Neural progenitor cell (in vitro differentiated cells): Measurements from ENCODE around the gene WIPF1. TPM values are rescaled to one million over a fixed set of nuclear protein-coding genes. Genes with fewer than 3 reads are reported as not detected.

Experiments
- DNase-seq: peaks from one replicate; pipeline ENCODE4 v3.0.0-alpha.2; 2016; ENCODE audit warnings: low spot score
- H2AFZ ChIP-seq: fragments of 200-600 bp; sonication (generic); replicated peaks from 2 replicates; pipeline ENCODE4 v1.6.1; 2016; ENCODE audit warnings: antibody characterized with exemption
- H3F3A ChIP-seq: fragments of 200-600 bp; sonication (generic); 2 replicates; pipeline ENCODE4 v1.6.1; 2016; ENCODE audit warnings: antibody characterized with exemption, low read depth
- H3K27ac ChIP-seq: fragments of 200-600 bp; sonication (generic); 2 replicates; pipeline ENCODE4 v1.5.1; 2016; ENCODE audit warnings: mild to moderate bottlenecking
- H3K27me3 ChIP-seq: fragments of 200-600 bp; sonication (generic); 2 replicates; pipeline ENCODE4 v1.6.1; 2016; ENCODE audit warnings: mild to moderate bottlenecking, moderate library complexity
- H3K36me3 ChIP-seq: fragments of 200-600 bp; sonication (generic); 2 replicates; pipeline ENCODE4 v1.5.1; 2016
- H3K4me1 ChIP-seq: fragments of 200-600 bp; sonication (generic); 2 replicates; pipeline ENCODE4 v1.6.1; 2016; ENCODE audit warnings: mixed run types
- H3K4me2 ChIP-seq: fragments of 200-600 bp; sonication (generic); 2 replicates; pipeline ENCODE4 v1.6.1; 2016
- H3K4me3 ChIP-seq: fragments of 200-600 bp; sonication (generic); 2 replicates; pipeline ENCODE4 v1.5.1; 2016
- H3K79me2 ChIP-seq: fragments of 200-600 bp; sonication (generic); 2 replicates; pipeline ENCODE4 v1.6.1; 2016; ENCODE audit warnings: low read depth
- H3K9ac ChIP-seq: fragments of 200-600 bp; sonication (generic); 2 replicates; pipeline ENCODE4 v1.6.1; 2016
- H3K9me3 ChIP-seq: fragments of 200-600 bp; sonication (generic); 2 replicates; pipeline ENCODE4 v1.5.1; 2016; ENCODE audit warnings: low read depth
- H4K20me1 ChIP-seq: fragments of 200-600 bp; sonication (generic); 2 replicates; pipeline ENCODE4 v1.6.1; 2016; ENCODE audit warnings: low read depth
- H3K27ac Mint-ChIP-seq: 3 replicates; pipeline ENCODE4 v1.8.0; 2021; ENCODE audit warnings: mixed read lengths
- H3K27me3 Mint-ChIP-seq: 2 replicates; pipeline ENCODE4 v1.8.0; 2022; ENCODE audit warnings: low read depth, mild to moderate bottlenecking, inconsistent platforms, moderate library complexity, mixed read lengths; ENCODE audit not compliant: insufficient read depth
- H3K36me3 Mint-ChIP-seq: 3 replicates; pipeline ENCODE4 v1.8.0; 2021; ENCODE audit warnings: mixed read lengths
- H3K4me1 Mint-ChIP-seq: 3 replicates; pipeline ENCODE4 v1.8.0; 2021; ENCODE audit warnings: mixed read lengths
- H3K4me3 Mint-ChIP-seq: 3 replicates; pipeline ENCODE4 v1.8.0; 2021; ENCODE audit warnings: mild to moderate bottlenecking, moderate library complexity, mixed read lengths
- H3K9me3 Mint-ChIP-seq: 3 replicates; pipeline ENCODE4 v1.8.0; 2020; ENCODE audit warnings: mixed read lengths
- EZH2 ChIP-seq: fragments of 200-600 bp; sonication (generic); IDR thresholded peaks from 2 replicates; pipeline ENCODE4 v1.6.1; 2017; ENCODE audit warnings: antibody characterized with exemption, mild to moderate bottlenecking, moderate library complexity
- EZH2phosphoT487 ChIP-seq: fragments of 200-600 bp; sonication (generic); IDR thresholded peaks from 2 replicates; pipeline ENCODE4 v1.6.1; 2017; ENCODE audit warnings: antibody characterized with exemption
- total RNA-seq: library from RNA; depleted of rRNA; stranded (reverse); fragments of >200 nt; gene quantifications from 2 replicates; pipeline ENCODE4 v1.2.3, GENCODE V29; 2015; ENCODE audit warnings: low replicate concordance
- TF ChIP-seq, protein P1 (sequence below): fragments of 200-600 bp; sonication (generic); IDR thresholded peaks from 2 replicates; pipeline ENCODE4 v1.5.1; 2017; ENCODE audit warnings: antibody characterized with exemption, mild to moderate bottlenecking

Gene WIPF1
- total RNA-seq, 1 donor from 2014 or later = 17.2 TPM

DNA sequence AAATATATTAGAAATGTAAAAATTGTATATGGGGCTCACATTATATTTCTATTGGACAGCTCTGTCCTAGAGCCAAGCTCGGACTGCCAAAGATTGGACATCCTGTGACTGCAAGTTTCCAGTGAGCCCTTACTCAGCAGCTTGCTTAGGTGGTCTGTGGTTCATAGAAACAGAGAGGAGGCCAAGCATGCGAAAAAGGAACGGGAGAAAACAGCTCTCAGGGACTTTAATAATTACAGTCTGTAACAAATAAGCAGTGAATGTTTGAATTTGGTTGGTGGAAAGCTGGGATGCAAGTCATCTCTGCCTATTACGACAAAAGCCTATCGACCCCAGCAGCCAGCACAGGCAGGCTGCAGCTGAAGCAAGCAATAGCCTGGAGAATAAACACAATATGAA is 35.6 kb downstream of the WIPF1 start:
- Histone ChIP-seq H3K27me3 (no peaks in the 10 kb centered on the region), H3K36me3 (no peaks in the 10 kb centered on the region), H3K9ac (no peak overlapping the region), H3K4me3 (no peak overlapping the region), H3K4me1 (peaks cover 10% of the 10 kb centered on the region), H4K20me1 (no peaks in the 10 kb centered on the region), H3K79me2 (no peaks in the 10 kb centered on the region), H3F3A (no peaks in the 10 kb centered on the region), H3K9me3 (no peaks in the 10 kb centered on the region), H2AFZ (no peak overlapping the region), H3K4me2 (no peak overlapping the region), H3K27ac (no peak overlapping the region)
- Mint-ChIP-seq H3K9me3 (no peaks in the 10 kb centered on the region), H3K4me1 (peaks cover 6% of the 10 kb centered on the region), H3K27me3 (no peaks in the 10 kb centered on the region), H3K36me3 (peaks cover 4% of the 10 kb centered on the region), H3K27ac (no peak overlapping the region), H3K4me3 (no peak overlapping the region)
- no peak for DNase-seq
- TF ChIP-seq EZH2phosphoT487 (no peak), EZH2 (no peak)
- TF ChIP-seq, protein P1, sequence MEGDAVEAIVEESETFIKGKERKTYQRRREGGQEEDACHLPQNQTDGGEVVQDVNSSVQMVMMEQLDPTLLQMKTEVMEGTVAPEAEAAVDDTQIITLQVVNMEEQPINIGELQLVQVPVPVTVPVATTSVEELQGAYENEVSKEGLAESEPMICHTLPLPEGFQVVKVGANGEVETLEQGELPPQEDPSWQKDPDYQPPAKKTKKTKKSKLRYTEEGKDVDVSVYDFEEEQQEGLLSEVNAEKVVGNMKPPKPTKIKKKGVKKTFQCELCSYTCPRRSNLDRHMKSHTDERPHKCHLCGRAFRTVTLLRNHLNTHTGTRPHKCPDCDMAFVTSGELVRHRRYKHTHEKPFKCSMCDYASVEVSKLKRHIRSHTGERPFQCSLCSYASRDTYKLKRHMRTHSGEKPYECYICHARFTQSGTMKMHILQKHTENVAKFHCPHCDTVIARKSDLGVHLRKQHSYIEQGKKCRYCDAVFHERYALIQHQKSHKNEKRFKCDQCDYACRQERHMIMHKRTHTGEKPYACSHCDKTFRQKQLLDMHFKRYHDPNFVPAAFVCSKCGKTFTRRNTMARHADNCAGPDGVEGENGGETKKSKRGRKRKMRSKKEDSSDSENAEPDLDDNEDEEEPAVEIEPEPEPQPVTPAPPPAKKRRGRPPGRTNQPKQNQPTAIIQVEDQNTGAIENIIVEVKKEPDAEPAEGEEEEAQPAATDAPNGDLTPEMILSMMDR = no peak

- Histone ChIP-seq H2AFZ (no peak overlapping the region), H3F3A (no peaks in the 10 kb centered on the region), H4K20me1 (no peaks in the 10 kb centered on the region), H3K36me3 (no peaks in the 10 kb centered on the region), H3K4me2 (no peak overlapping the region), H3K4me1 (peaks cover 10% of the 10 kb centered on the region), H3K9ac (no peak overlapping the region), H3K79me2 (no peaks in the 10 kb centered on the region), H3K9me3 (no peaks in the 10 kb centered on the region), H3K27ac (no peak overlapping the region), H3K4me3 (no peak overlapping the region), H3K27me3 (no peaks in the 10 kb centered on the region)
- peaks cover 2% of the 10 kb centered on the region for H3K27me3 Mint-ChIP-seq
- H3K9me3 Mint-ChIP-seq = no peaks in the 10 kb centered on the region
- no peak for TF ChIP-seq EZH2phosphoT487
- TF ChIP-seq, protein P1 = no peak
- no peak for TF ChIP-seq EZH2
- peaks cover 4% of the 10 kb centered on the region for H3K36me3 Mint-ChIP-seq
- no peak overlapping the region for H3K4me3 Mint-ChIP-seq
- H3K4me1 Mint-ChIP-seq = peaks cover 6% of the 10 kb centered on the region
- no peak overlapping the region for H3K27ac Mint-ChIP-seq
- peak; percentile 44 for DNase-seq
These were observed 36.2 kb downstream of the WIPF1 start for GRCh38 chr2:174561283-174561971.

DNA sequence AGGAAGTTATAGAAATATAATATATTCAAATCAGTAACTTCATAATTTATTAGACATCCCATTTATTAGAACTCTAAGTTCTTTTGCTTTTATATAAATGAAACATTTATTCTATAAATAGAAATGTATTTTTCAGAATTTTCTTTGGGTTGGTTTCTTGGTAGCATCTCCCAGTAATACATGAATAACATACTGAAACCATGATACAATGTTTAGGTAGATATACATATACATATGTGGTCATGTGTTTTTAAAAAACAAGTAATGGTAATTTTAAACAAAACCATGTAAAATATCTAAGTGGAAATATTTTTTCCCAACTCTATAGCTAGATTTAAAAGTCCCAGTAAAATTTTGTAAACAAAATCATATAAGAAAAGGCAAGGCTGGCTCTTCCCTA is 36.9 kb downstream of the WIPF1 start:
- H3K79me2 ChIP-seq = no peaks in the 10 kb centered on the region
- H3K4me1 ChIP-seq = peaks cover 10% of the 10 kb centered on the region
- TF ChIP-seq EZH2 (no peak), EZH2phosphoT487 (no peak)
- TF ChIP-seq, protein P1 = no peak
- H3K4me3 ChIP-seq = no peak overlapping the region
- no peak for DNase-seq
- no peaks in the 10 kb centered on the region for H3K27me3 ChIP-seq
- H3K4me2 ChIP-seq = no peak overlapping the region
- H3K9ac ChIP-seq = no peak overlapping the region
- Mint-ChIP-seq H3K4me1 (peaks cover 6% of the 10 kb centered on the region), H3K9me3 (no peaks in the 10 kb centered on the region), H3K27ac (no peak overlapping the region), H3K4me3 (no peak overlapping the region), H3K36me3 (peaks cover 4% of the 10 kb centered on the region), H3K27me3 (peaks cover 2% of the 10 kb centered on the region)
- H2AFZ ChIP-seq = no peak overlapping the region
- H3K9me3 ChIP-seq = no peaks in the 10 kb centered on the region
- no peaks in the 10 kb centered on the region for H3K36me3 ChIP-seq
- no peaks in the 10 kb centered on the region for H4K20me1 ChIP-seq
- no peak overlapping the region for H3K27ac ChIP-seq
- H3F3A ChIP-seq = no peaks in the 10 kb centered on the region
